ENCODE data around the gene NOTCH4. TPM values are rescaled to one million over a fixed set of nuclear protein-coding genes. Genes with fewer than 3 reads are reported as not detected.
"Not testable (repeated sequence)": the region's sequence is repeated elsewhere in the genome, so short reads cannot be mapped to it uniquely, and the experiment has no call there.

Gene NOTCH4
- 2.0 TPM for polyA plus RNA-seq (2013, experiment 1 of 4)
- 1.2 TPM for polyA plus RNA-seq (2013, experiment 2 of 4)
- 1.8 TPM for polyA plus RNA-seq (2013, experiment 3 of 4)
- polyA plus RNA-seq (2013, experiment 4 of 4), result 1.4 TPM

DNA sequence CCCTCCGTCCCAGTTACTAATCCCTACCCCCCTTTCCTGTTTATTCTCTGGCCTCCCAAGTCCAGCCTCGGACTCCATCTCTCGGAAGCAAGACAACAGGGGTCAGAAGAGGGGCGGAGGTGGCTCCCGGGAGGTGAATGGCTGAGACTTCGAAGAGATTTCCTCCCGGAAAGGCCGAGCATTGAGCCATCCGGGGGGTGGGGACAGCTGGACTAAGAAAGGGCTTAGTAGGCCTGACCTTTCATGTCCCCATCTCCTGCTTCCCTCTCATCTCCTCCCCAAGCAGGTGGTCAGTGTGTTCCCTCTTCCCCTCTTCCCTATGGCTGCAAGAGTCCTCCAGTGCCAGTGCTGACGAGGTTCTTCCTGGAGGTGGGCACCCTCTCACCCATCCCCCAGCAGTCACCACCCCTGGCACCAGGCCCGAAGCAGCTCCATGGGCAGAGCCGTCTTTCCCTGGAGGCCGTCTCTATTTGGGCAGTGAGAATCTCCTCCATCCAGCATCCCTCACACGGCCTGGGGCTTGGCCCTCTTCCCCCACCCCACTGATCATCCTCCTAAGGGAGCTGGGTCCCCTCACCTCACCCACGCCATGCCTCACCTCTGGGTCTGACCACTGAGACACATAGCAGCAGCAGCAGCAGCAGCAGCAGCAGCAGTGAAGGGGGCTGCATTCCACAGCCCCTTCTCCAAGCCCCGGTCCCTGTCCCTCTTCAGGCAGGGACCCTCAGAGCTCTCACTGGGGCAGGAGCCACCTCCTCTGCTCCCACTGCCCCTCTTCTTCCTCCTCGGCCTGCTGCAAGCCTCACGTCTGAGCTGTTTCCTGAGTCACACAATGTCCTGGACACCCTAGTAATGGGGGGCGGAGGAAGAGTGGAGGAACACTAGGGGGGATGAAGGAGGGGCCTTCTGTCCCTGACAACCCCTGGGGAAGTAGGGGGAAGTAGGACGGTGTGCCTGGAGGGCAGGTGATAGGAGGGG is at the start of gene NOTCH4:
TSS of gene NOTCH4 (minus strand) at position 810 of the 978 bp plus-strand sequence. CDS start at position 671, 139 bp downstream.
- Histone ChIP-seq H3K9me3 (ENCODE audit: control insufficient read depth, low read length) (no peaks in the 10 kb centered on the region), H3K27ac (ENCODE audit: insufficient read depth, low read depth, low read length, poor library complexity, severe bottlenecking) (no peak within 1 kb of the TSS), H3K4me3 (ENCODE audit: insufficient read depth, low read depth, low read length) (no peak within 1 kb of the TSS), H3K4me1 (ENCODE audit: control insufficient read depth, insufficient read depth, low read length) (no peaks in the 10 kb centered on the region), H3K36me3 (ENCODE audit: control insufficient read depth, insufficient read depth, low read length) (no peaks in the 10 kb centered on the region), H3K27me3 (ENCODE audit: control insufficient read depth, insufficient read depth, low read length, poor library complexity, severe bottlenecking) (no peaks in the 10 kb centered on the region)
- 69 to 73% methylated on average over 20 of the region's 20 CpGs for WGBS, 2 experiments

GRCh38 chr6:32271429-32271828 is 47.6 kb upstream of the NOTCH4 start:
- Histone ChIP-seq H3K27ac (ENCODE audit: insufficient read depth, low read depth, low read length, poor library complexity, severe bottlenecking) (no peak overlapping the region), H3K36me3 (ENCODE audit: control insufficient read depth, insufficient read depth, low read length) (no peaks in the 10 kb centered on the region), H3K4me1 (ENCODE audit: control insufficient read depth, insufficient read depth, low read length) (no peaks in the 10 kb centered on the region), H3K27me3 (ENCODE audit: control insufficient read depth, insufficient read depth, low read length, poor library complexity, severe bottlenecking) (no peaks in the 10 kb centered on the region), H3K4me3 (ENCODE audit: insufficient read depth, low read depth, low read length) (no peak overlapping the region), H3K9me3 (ENCODE audit: control insufficient read depth, low read length) (no peaks in the 10 kb centered on the region)
- 90 to 95% methylated on average over 1 of the region's 1 CpG for WGBS, 2 experiments

DNA sequence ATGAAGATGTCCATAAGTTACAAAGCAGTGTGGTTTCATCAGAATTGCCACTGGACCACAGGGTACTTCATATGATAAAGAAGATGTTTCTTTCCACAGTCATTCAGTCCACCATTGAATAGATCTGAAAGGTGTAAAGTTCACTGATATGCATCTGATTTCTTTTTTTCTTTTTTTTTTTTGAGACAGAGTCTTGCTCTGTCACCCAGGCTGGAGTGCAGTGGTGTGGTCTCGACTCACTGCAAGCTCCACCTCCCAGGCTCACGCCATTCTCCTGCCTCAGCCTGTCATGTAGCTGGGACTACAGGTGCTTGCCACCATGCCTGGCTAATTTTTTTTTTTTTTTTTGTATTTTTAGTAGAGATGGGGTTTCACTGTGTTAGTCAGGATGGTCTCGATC is 44.6 kb upstream of the NOTCH4 start:
- not testable (repeated sequence) for H3K27me3 ChIP-seq (ENCODE audit: control insufficient read depth, insufficient read depth, low read length, poor library complexity, severe bottlenecking); H3K9me3 ChIP-seq (ENCODE audit: control insufficient read depth, low read length); H3K4me3 ChIP-seq (ENCODE audit: insufficient read depth, low read depth, low read length); H3K4me1 ChIP-seq (ENCODE audit: control insufficient read depth, insufficient read depth, low read length); H3K36me3 ChIP-seq (ENCODE audit: control insufficient read depth, insufficient read depth, low read length); H3K27ac ChIP-seq (ENCODE audit: insufficient read depth, low read depth, low read length, poor library complexity, severe bottlenecking)
- 91 to 93% methylated on average over 3 of the region's 3 CpGs for WGBS, 2 experiments

DNA sequence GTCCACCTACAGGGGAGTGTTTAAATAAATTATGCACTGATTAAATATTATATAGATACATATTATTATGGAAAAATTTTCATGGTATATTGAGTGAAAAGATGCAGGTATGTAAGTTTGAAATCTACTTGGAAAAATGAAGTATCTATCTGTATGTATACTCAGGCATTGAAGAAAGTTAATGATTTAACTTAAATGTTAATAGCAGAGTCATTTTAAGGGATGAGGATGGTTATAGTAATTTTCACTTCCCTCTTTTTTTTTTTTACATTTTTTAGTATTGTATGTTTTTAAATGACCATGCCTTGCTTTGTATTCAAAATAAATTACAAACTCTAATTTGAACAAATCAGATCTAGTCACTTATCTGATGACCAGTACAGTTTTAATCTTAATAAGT is 43.2 kb upstream of the NOTCH4 start:
- no peak overlapping the region for H3K27ac ChIP-seq (ENCODE audit: insufficient read depth, low read depth, low read length, poor library complexity, severe bottlenecking)
- H3K4me1 ChIP-seq (ENCODE audit: control insufficient read depth, insufficient read depth, low read length), result no peaks in the 10 kb centered on the region
- H3K27me3 ChIP-seq (ENCODE audit: control insufficient read depth, insufficient read depth, low read length, poor library complexity, severe bottlenecking), result no peaks in the 10 kb centered on the region
- H3K4me3 ChIP-seq (ENCODE audit: insufficient read depth, low read depth, low read length), result no peak overlapping the region
- H3K36me3 ChIP-seq (ENCODE audit: control insufficient read depth, insufficient read depth, low read length), result no peaks in the 10 kb centered on the region
- H3K9me3 ChIP-seq (ENCODE audit: control insufficient read depth, low read length), result no peaks in the 10 kb centered on the region

DNA sequence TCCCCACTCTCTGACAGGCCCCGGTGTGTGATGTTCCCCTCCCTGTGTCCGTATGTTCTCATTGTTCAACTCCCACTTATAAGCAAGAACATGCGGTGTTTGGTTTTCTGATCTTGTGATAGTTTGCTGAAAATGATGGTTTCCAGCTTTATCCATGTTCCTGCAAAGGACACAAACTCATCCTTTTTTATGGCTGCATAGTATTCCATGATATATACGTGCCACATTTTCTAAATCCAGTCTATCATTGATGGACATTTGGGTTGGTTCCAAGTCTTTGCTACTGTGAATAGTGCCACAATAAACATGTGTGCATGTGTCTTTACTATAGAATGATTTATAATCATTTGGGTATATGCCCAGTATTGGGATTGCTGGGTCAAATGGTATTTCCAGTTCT is 33.4 kb upstream of the NOTCH4 start:
- not testable (repeated sequence) for H3K36me3 ChIP-seq (ENCODE audit: control insufficient read depth, insufficient read depth, low read length); H3K27me3 ChIP-seq (ENCODE audit: control insufficient read depth, insufficient read depth, low read length, poor library complexity, severe bottlenecking); H3K4me1 ChIP-seq (ENCODE audit: control insufficient read depth, insufficient read depth, low read length); H3K9me3 ChIP-seq (ENCODE audit: control insufficient read depth, low read length); H3K27ac ChIP-seq (ENCODE audit: insufficient read depth, low read depth, low read length, poor library complexity, severe bottlenecking); H3K4me3 ChIP-seq (ENCODE audit: insufficient read depth, low read depth, low read length)
- WGBS, 2 experiments, result 95 to 97% methylated on average over 4 of the region's 4 CpGs

GRCh38 chr6:32255199-32256153 is 31.6 kb upstream of the NOTCH4 start:
- Histone ChIP-seq H3K27me3 (ENCODE audit: control insufficient read depth, insufficient read depth, low read length, poor library complexity, severe bottlenecking) (no peaks in the 10 kb centered on the region), H3K4me1 (ENCODE audit: control insufficient read depth, insufficient read depth, low read length) (no peaks in the 10 kb centered on the region), H3K27ac (ENCODE audit: insufficient read depth, low read depth, low read length, poor library complexity, severe bottlenecking) (peak overlapping the region; percentile 40), H3K9me3 (ENCODE audit: control insufficient read depth, low read length) (no peaks in the 10 kb centered on the region), H3K36me3 (ENCODE audit: control insufficient read depth, insufficient read depth, low read length) (no peaks in the 10 kb centered on the region), H3K4me3 (ENCODE audit: insufficient read depth, low read depth, low read length) (peak overlapping the region; percentile 19)
- 19% methylated on average over 30 of the region's 30 CpGs for WGBS, 2 experiments

- Histone ChIP-seq H3K27ac (ENCODE audit: insufficient read depth, low read depth, low read length, poor library complexity, severe bottlenecking) (no peak overlapping the region), H3K9me3 (ENCODE audit: control insufficient read depth, low read length) (no peaks in the 10 kb centered on the region), H3K36me3 (ENCODE audit: control insufficient read depth, insufficient read depth, low read length) (no peaks in the 10 kb centered on the region), H3K27me3 (ENCODE audit: control insufficient read depth, insufficient read depth, low read length, poor library complexity, severe bottlenecking) (no peaks in the 10 kb centered on the region), H3K4me1 (ENCODE audit: control insufficient read depth, insufficient read depth, low read length) (no peaks in the 10 kb centered on the region), H3K4me3 (ENCODE audit: insufficient read depth, low read depth, low read length) (peak overlapping the region; percentile 19)
- 20 to 26% methylated on average over 12 of the region's 12 CpGs for WGBS, 2 experiments
Measured at GRCh38 chr6:32254761-32255198, 30.9 kb upstream of the NOTCH4 start.

GRCh38 chr6:32252331-32253009 is 28.6 kb upstream of the NOTCH4 start:
- no peak overlapping the region for H3K4me3 ChIP-seq (ENCODE audit: insufficient read depth, low read depth, low read length)
- no peaks in the 10 kb centered on the region for H3K9me3 ChIP-seq (ENCODE audit: control insufficient read depth, low read length)
- H3K4me1 ChIP-seq (ENCODE audit: control insufficient read depth, insufficient read depth, low read length), result no peaks in the 10 kb centered on the region
- no peaks in the 10 kb centered on the region for H3K36me3 ChIP-seq (ENCODE audit: control insufficient read depth, insufficient read depth, low read length)
- 85 to 90% methylated on average over 2 of the region's 2 CpGs for WGBS, 2 experiments
- no peaks in the 10 kb centered on the region for H3K27me3 ChIP-seq (ENCODE audit: control insufficient read depth, insufficient read depth, low read length, poor library complexity, severe bottlenecking)
- no peak overlapping the region for H3K27ac ChIP-seq (ENCODE audit: insufficient read depth, low read depth, low read length, poor library complexity, severe bottlenecking)

DNA sequence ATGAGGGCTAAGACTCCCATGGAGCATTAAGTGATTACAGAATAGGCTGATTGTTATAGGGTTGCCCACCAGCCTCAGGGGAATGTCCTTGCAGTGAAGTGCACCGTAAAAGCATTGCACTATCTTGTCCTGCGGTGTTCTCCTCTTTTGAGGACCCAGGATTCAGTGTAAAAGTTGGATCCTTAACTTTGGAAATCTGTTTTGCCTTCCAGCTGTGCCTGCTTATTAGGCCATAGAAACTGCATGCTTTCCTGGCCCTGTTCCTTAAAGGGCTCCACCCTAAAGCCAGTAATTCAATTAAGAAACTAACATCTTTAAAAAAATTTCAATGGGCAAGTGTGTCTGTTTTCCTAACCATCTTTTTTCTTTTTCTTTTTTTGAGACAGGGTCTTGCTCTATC is 25.4 kb upstream of the NOTCH4 start:
- Histone ChIP-seq H3K27ac (ENCODE audit: insufficient read depth, low read depth, low read length, poor library complexity, severe bottlenecking) (no peak overlapping the region), H3K9me3 (ENCODE audit: control insufficient read depth, low read length) (no peaks in the 10 kb centered on the region), H3K4me3 (ENCODE audit: insufficient read depth, low read depth, low read length) (no peak overlapping the region), H3K27me3 (ENCODE audit: control insufficient read depth, insufficient read depth, low read length, poor library complexity, severe bottlenecking) (peaks cover under 1% of the 10 kb centered on the region), H3K4me1 (ENCODE audit: control insufficient read depth, insufficient read depth, low read length) (no peaks in the 10 kb centered on the region), H3K36me3 (ENCODE audit: control insufficient read depth, insufficient read depth, low read length) (no peaks in the 10 kb centered on the region)
- 65 to 68% methylated on average over 2 of the region's 2 CpGs for WGBS, 2 experiments
